Measurements from ENCODE around the gene PARG.
"Not testable (repeated sequence)": the region's sequence is repeated elsewhere in the genome, so short reads cannot be mapped to it uniquely, and the experiment has no call there.

Gene PARG

GRCh38 chr10:49903829-49904228 is 38.0 kb downstream of the PARG start:
- DNase-seq, ATAC-seq: not testable (repeated sequence)

DNA sequence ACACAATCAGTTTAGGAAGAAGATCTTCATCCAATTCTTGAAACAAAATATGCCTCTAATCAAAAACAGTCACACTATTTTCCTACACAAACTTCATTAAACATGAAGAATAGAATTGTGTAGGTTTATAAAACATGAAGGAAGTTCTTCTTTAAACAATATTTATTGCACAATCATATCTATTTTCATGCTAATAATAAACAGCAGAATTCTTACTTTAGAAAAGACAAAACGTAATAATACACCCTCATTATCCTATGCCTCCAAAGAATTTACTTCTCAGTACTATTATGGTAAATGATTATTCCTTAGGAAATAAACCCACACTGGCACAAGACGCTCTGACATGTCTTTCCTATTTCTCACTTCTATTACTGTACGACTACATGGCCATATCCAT is 41.4 kb downstream of the PARG start:
- not testable (repeated sequence) for DNase-seq, ATAC-seq

GRCh38 chr10:49899999-49900398 is 41.8 kb downstream of the PARG start:
- not testable (repeated sequence) for ATAC-seq, DNase-seq

DNA sequence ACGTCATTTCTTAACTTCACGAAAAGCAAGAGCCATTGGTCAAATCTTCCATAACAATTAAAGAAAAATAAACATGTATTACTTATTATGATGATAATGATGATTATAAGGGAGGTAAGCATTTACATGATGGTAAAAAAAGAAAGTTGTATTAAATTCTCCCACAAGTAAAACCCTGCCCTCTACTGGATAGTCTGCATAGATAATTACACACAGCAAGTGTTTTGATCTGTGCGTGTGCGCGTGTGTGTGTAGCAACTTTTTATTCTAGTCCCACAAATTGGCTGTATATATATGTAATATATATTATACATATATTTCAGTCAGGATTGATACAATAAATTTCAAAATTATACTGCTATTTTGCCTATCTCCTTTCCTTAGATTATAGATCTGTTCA is 51.8 kb downstream of the PARG start:
- DNase-seq, ATAC-seq: not testable (repeated sequence)

- ATAC-seq, DNase-seq: not testable (repeated sequence)
Observed at GRCh38 chr10:49884739-49885331, 57.0 kb downstream of the PARG start.

- DNase-seq, ATAC-seq: not testable (repeated sequence)
Observed at GRCh38 chr10:49883852-49884251, 58.0 kb downstream of the PARG start.

GRCh38 chr10:49882327-49882726 is 59.5 kb downstream of the PARG start:
- DNase-seq, ATAC-seq: not testable (repeated sequence)

DNA sequence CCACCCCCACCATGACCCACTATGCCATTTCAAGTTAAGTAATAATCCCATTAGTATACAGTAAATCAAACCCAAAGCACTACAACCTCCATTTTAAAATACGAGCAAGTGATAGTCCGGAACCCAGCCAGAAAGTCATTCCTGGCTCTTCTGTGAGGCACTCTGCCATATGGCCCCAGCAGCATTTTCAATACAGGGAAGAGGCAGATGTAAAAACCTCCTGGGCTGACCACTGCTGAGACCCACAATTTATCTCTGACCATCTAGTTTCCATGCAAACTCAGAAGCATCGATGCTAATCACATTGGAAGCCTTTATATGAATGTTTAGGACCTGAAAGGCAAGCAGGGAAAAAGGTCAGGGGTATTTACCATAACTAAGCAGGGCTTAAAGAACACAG is 69.1 kb downstream of the PARG start:
- not testable (repeated sequence) for DNase-seq, ATAC-seq

GRCh38 chr10:49871462-49871861 is 70.4 kb downstream of the PARG start:
- not testable (repeated sequence) for ATAC-seq, DNase-seq

- not testable (repeated sequence) for DNase-seq, ATAC-seq
Observed at GRCh38 chr10:49859933-49860332, 81.9 kb downstream of the PARG start.

- not testable (repeated sequence) for ATAC-seq, DNase-seq
Observed at GRCh38 chr10:49858697-49859382, 83.0 kb downstream of the PARG start.

DNA sequence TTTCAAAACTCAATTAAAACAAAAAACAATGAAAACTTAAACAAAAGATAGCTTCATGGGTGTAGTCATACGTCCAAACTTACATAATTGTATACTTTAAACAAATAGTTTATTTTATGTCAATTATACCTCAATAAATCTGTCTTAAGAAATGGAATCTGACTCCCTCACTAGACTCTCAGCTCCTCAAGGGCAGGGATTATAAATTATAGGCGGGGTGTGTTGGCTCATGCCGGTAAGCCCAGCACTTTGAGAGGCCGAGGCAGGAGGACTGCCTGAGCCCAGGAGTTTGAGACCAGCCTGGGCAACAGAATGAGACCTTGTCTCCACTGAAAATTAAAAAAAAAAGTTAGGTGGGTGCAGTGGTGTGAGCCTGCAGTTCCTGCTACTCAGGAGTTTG is 92.3 kb downstream of the PARG start:
- not testable (repeated sequence) for DNase-seq, ATAC-seq

GRCh38 chr10:49844775-49845595 is 96.8 kb downstream of the PARG start:
- DNase-seq (no peak), ATAC-seq (no peak)

- not testable (repeated sequence) for ATAC-seq, DNase-seq
Observed at GRCh38 chr10:49842333-49842628, 99.5 kb downstream of the PARG start.

DNA sequence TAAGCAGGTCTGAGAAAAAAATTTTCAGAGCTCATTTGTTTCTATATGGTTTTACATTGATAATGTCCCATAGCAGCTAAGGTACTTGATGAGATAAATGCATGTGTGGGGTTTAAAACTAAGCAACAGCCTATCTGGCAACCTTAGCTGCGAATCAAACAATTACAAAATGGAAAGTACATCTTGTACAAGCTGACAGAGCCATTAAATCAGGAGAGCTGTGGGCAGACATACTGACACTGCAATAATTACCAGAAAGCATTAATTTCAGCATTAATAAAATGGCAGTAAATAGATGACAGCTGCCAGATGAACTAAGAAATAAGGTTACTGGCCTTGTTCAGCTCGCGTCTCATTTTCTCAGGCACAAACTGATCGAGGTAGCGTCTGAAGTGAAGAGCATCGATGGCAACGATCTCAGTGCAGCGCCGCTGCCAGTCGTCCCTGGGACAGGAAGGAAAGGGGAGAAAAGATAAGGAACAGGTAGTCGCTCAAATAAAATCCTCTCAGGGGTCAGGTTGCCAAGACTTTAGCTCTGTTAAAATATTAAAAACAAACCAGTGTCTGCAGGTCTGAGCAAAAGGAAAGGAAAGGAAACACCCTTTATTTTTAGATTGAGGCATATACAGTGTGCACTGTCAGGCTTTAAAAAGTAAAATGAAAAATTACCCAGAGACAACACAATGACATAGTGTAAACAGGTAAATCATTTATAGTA is 100.1 kb downstream of the PARG start:
- ATAC-seq, result no peak
- no peak for DNase-seq

DNA sequence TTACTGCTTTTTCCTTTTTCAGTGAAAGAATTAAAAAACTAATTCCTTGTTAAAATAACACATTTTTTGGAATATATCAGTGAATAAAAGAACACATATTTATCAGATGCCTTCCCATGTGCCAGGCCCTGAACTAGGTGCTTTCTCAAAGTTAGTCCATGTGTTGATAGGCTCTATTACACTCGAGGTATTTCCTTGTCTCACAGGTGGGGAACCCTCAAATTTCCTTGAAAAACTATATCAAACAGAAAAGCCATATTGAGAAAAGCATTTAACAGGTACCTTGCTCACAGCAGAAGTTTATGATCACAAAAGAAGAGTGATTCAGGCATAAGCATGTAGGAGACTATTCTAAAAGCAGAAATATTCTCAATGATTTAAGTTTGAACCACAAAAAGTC is 104.1 kb downstream of the PARG start:
- ATAC-seq, result no peak
- no peak for DNase-seq

DNA sequence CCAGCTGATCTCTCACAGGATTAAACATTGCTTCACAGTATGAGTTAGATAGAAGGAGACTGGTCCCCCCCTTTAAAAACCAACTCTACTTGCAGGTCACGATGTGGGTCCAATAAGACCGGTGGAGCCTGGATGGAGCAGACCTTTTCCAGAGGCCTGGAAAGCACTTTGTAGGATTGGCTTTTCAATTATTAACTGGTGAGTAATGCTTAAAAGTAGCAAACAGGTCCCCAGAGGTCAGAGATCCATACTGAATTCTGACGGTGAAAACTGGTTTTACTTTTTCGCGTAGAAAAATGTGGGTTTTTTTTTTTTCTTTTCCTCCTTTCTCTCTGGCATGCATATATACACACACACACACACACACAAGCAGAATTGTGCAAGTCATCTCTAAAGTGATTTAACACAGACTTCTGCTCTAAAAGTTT is 104.8 kb downstream of the PARG start:
- no peak for DNase-seq
- ATAC-seq, result no peak

DNA sequence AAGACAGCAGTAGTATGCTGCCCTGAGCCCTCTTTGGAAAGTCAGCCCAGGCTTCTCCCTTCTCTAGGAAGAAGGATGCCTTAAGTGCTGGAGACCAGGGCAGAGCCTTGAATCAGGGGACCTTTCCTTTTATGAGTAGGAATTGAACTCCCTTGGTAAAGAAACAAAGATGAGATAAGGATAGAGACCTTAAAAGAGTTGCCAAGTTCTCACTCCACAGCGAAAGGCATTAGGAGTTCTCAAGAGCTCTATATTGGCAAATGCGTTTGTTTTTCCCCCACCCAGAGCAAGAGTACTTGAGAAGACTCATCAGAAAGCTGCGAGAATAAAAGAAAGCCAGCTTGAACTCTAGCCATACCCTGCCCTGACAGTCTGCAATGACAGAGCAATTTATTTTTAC is 106.9 kb downstream of the PARG start:
- DNase-seq (no peak), ATAC-seq (no peak)

- no peak for ATAC-seq
- DNase-seq, result no peak
Observed at GRCh38 chr10:49834201-49834600, 107.6 kb downstream of the PARG start.

DNA sequence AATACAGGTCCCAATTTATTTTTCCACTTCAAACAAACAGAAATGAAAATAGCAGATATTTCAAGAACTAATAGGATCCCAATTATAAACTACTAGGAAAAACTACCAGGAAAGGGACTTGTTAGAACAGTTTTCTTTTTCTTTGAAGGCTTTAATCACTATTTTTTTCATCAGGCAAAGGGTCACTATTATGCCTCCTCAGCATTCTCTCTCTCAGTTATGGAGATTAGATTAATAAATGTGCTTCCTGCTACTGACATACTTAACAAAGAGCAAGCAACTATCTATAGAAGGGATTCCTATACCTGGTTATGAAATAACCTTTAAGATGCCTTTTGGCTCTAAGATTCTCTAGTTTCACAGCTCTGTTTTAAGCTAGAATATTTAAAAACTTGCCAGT is 108.7 kb downstream of the PARG start:
- DNase-seq (no peak), ATAC-seq (no peak)

DNA sequence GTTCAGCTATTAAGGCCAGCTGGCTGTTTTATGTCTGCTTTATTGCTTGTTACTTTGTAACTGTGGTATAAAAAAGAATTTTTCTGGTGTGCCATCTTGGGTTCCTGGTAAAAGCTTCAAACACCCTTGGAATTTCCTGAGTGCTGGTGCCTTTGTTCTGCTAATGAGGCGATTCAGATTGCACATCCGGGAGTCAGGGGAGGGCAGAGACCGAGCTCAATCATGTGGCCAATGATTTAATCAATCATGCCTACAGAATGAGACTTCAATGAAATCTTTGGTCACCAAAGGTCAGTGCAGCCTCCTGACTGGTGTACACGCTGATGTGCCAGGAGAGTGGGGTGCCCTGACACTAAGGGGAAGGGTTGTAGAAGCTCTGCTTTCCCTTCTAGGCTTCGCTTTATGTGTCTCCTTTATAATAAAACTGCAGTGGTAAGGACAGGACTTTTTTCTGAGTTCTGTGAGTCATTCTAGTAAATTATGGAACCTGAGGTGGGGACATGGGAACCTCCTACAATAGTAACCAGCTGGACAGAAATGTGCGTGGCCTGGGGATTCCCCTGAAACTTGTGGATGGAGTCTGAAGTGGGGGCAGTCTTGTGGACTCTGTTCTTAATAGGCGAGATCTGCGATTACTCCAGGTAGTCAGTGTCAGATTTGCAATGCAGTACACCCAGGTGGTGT is 110.3 kb downstream of the PARG start:
- no peak for DNase-seq
- ATAC-seq, result peak; percentile 28

GRCh38 chr10:49830846-49831245 is 111.0 kb downstream of the PARG start:
- ATAC-seq, result no peak
- no peak for DNase-seq
